ENCODE measurements around the gene TERT.

- TF ChIP-seq CTCF (IDR thresholded peaks at IDR 0.05) (no peak), POLR2A (IDR thresholded peaks at IDR 0.05) (no peak)
These were observed 65.0 kb downstream of the TERT start for GRCh38 chr5:1229822-1230221.
